DND-41 (cell line): ENCODE results near the gene TBRG1.

Source experiments
- ATAC-seq: fragments of 200-7000 bp; cut with Tn5 transposase; 3 replicates; pipeline ENCODE4 v1.9.1; 2021; ENCODE audit warnings: low read depth; ENCODE audit not compliant: insufficient read depth
- DNase-seq: peaks from one replicate; pipeline ENCODE4 v3.0.0-alpha.2; 2020
- H2AFZ ChIP-seq: 2 replicates; pipeline ENCODE4 v1.6.0; 2012; ENCODE audit warnings: low read depth, low read length
- H3K27ac ChIP-seq: 2 replicates; pipeline ENCODE4 v1.5.1; 2012; ENCODE audit warnings: low read length, inconsistent platforms
- H3K27me3 ChIP-seq: fragments of 200-600 bp; sonication (generic); 2 replicates; pipeline ENCODE4 v1.6.0; 2012; ENCODE audit warnings: low read length, mild to moderate bottlenecking, inconsistent platforms; ENCODE audit not compliant: insufficient read depth, poor library complexity
- H3K36me3 ChIP-seq: 2 replicates; pipeline ENCODE4 v1.5.1; 2012; ENCODE audit warnings: low read length, inconsistent platforms; ENCODE audit not compliant: insufficient read depth
- H3K4me1 ChIP-seq: 2 replicates; pipeline ENCODE4 v1.5.1; 2012; ENCODE audit warnings: mild to moderate bottlenecking, low read length; ENCODE audit not compliant: insufficient read depth
- H3K4me2 ChIP-seq: 2 replicates; pipeline ENCODE4 v1.6.0; 2012; ENCODE audit warnings: mild to moderate bottlenecking, moderate library complexity, low read length, inconsistent platforms; ENCODE audit not compliant: insufficient read depth
- H3K4me3 ChIP-seq, 2 experiments: fragments of 200-600 bp in 1 of 2; shearing (Covaris generic) in 1 of 2; 2 replicates each; pipeline ENCODE4 v1.5.1; 2012 to 2016; ENCODE audit warnings: inconsistent platforms in 2 of 2, low read length in 2 of 2, mild to moderate bottlenecking in 2 of 2, low read depth in 1 of 2, moderate library complexity in 1 of 2
- H3K79me2 ChIP-seq: 2 replicates; pipeline ENCODE4 v1.6.0; 2012; ENCODE audit warnings: low read length, inconsistent platforms; ENCODE audit not compliant: insufficient read depth
- H3K9ac ChIP-seq: 2 replicates; pipeline ENCODE4 v1.6.0; 2012; ENCODE audit warnings: low read depth, mild to moderate bottlenecking, inconsistent platforms, low read length, moderate library complexity
- H3K9me3 ChIP-seq: 2 replicates; pipeline ENCODE4 v1.5.1; 2012; ENCODE audit warnings: low read length, moderate library complexity, mild to moderate bottlenecking, inconsistent platforms; ENCODE audit not compliant: insufficient read depth, severe bottlenecking
- H4K20me1 ChIP-seq: 2 replicates; pipeline ENCODE4 v1.6.0; 2012; ENCODE audit warnings: low read length; ENCODE audit not compliant: insufficient read depth
- EZH2 ChIP-seq: IDR thresholded peaks from 3 replicates; pipeline ENCODE4 v1.6.1; 2012; ENCODE audit warnings: borderline replicate concordance, low read depth, mild to moderate bottlenecking, moderate library complexity, low read length, inconsistent platforms; ENCODE audit not compliant: severe bottlenecking
- TF ChIP-seq, protein P1 (sequence below): IDR thresholded peaks from 2 replicates; pipeline ENCODE4 v1.5.1; 2012; ENCODE audit warnings: borderline replicate concordance, low read length, moderate library complexity, mild to moderate bottlenecking; ENCODE audit not compliant: poor library complexity, severe bottlenecking; ENCODE audit errors: extremely low read depth

TBRG1 gene, protein sequence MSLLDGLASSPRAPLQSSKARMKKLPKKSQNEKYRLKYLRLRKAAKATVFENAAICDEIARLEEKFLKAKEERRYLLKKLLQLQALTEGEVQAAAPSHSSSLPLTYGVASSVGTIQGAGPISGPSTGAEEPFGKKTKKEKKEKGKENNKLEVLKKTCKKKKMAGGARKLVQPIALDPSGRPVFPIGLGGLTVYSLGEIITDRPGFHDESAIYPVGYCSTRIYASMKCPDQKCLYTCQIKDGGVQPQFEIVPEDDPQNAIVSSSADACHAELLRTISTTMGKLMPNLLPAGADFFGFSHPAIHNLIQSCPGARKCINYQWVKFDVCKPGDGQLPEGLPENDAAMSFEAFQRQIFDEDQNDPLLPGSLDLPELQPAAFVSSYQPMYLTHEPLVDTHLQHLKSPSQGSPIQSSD

GRCh38 chr11:124622531-124623451, at the start of gene TBRG1:
Gene TBRG1, plus strand, starts transcription at chr11:124622864. Its CDS starts 220 bp downstream, at chr11:124623084.
- Histone ChIP-seq H3K4me1 (peaks cover 34% of the 10 kb centered on the region), H3K36me3 (peaks cover 31% of the 10 kb centered on the region), H3K27me3 (peaks cover 7% of the 10 kb centered on the region), H3K9me3 (no peaks in the 10 kb centered on the region), H3K79me2 (peaks cover 43% of the 10 kb centered on the region), H3K4me2 (peak within 1 kb of the TSS; percentile 96), H3K27ac (peak within 1 kb of the TSS; percentile 89), H3K9ac (peak within 1 kb of the TSS; percentile 93), H2AFZ (peak within 1 kb of the TSS; percentile 98), H3K4me3 (peak within 1 kb of the TSS; percentile 90 to 91), H4K20me1 (peaks cover 12% of the 10 kb centered on the region)
- DNase-seq (peak; percentile 89), ATAC-seq (peak; percentile 99)
- TF ChIP-seq, protein P1, sequence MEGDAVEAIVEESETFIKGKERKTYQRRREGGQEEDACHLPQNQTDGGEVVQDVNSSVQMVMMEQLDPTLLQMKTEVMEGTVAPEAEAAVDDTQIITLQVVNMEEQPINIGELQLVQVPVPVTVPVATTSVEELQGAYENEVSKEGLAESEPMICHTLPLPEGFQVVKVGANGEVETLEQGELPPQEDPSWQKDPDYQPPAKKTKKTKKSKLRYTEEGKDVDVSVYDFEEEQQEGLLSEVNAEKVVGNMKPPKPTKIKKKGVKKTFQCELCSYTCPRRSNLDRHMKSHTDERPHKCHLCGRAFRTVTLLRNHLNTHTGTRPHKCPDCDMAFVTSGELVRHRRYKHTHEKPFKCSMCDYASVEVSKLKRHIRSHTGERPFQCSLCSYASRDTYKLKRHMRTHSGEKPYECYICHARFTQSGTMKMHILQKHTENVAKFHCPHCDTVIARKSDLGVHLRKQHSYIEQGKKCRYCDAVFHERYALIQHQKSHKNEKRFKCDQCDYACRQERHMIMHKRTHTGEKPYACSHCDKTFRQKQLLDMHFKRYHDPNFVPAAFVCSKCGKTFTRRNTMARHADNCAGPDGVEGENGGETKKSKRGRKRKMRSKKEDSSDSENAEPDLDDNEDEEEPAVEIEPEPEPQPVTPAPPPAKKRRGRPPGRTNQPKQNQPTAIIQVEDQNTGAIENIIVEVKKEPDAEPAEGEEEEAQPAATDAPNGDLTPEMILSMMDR = peak; percentile 3
- TF ChIP-seq EZH2 = no peak

GRCh38 chr11:124577716-124578427, 44.8 kb upstream of the TBRG1 start:
- H4K20me1 ChIP-seq = no peaks in the 10 kb centered on the region
- H3K27me3 ChIP-seq = peaks cover 6% of the 10 kb centered on the region
- no peaks in the 10 kb centered on the region for H3K9me3 ChIP-seq
- no peak overlapping the region for H2AFZ ChIP-seq
- TF ChIP-seq, protein P1 = no peak
- no peak for TF ChIP-seq EZH2
- H3K4me1 ChIP-seq = no peaks in the 10 kb centered on the region
- no peak overlapping the region for H3K9ac ChIP-seq
- no peak overlapping the region for H3K27ac ChIP-seq
- H3K36me3 ChIP-seq = no peaks in the 10 kb centered on the region
- H3K79me2 ChIP-seq = no peaks in the 10 kb centered on the region
- ATAC-seq (no peak), DNase-seq (no peak)
- no peak overlapping the region for H3K4me3 ChIP-seq
- no peak overlapping the region for H3K4me2 ChIP-seq

DNA sequence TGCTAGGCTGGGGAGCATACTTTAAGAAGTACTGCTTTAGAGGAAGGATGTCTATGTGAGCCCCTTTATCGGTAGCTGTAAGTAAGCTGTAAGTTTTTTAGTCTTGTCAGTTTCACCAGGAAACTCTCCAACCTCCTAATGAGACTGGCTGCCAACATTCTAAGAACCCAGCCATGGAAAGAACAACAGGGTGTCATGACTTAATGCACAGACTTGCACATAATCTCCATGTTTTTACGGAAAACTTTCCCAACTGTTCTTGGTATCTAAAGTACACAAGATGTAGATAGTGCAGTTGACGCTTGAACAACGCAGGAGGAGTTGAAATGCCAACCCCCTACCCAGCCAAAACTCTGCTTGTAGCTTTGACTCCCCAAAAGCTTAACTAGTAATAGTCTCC, 43.9 kb upstream of the TBRG1 start:
- DNase-seq = no peak
- ATAC-seq = no peak

More for the DNA sequence above, 43.9 kb upstream of the TBRG1 start:
- no peak overlapping the region for H3K4me3 ChIP-seq
- no peak overlapping the region for H3K9ac ChIP-seq
- H3K4me1 ChIP-seq = no peaks in the 10 kb centered on the region
- no peaks in the 10 kb centered on the region for H3K9me3 ChIP-seq
- no peak for TF ChIP-seq EZH2
- H3K27ac ChIP-seq = no peak overlapping the region
- H4K20me1 ChIP-seq = no peaks in the 10 kb centered on the region
- peaks cover 6% of the 10 kb centered on the region for H3K27me3 ChIP-seq
- no peak overlapping the region for H3K4me2 ChIP-seq
- H2AFZ ChIP-seq = no peak overlapping the region
- H3K36me3 ChIP-seq = no peaks in the 10 kb centered on the region
- H3K79me2 ChIP-seq = no peaks in the 10 kb centered on the region
